Activated naive CD4-positive, alpha-beta T cell treated with anti-CD3 and anti-CD28 coated beads, Interleukin-2, amount 50 U/mL, for 72 hours (primary cell): ENCODE measurements around the gene RAF1. TPM values are rescaled to one million over a fixed set of nuclear protein-coding genes. Genes with fewer than 3 reads are reported as not detected.
A peak's percentile ranks its signal among the peaks of the same experiment; 100 is the strongest.

Experiments
- ATAC-seq, 2 donors: fragments of 150-1000 bp; cut with Tn5 transposase; 2 replicates each; pipeline ENCODE4 v1.10.0; 2021; ENCODE audit warnings: mild to moderate bottlenecking in 2 of 2, moderate library complexity in 2 of 2
- DNase-seq, 2 donors: peaks; one replicate each; pipeline ENCODE4 v3.0.0; 2021 to 2022; ENCODE audit warnings: low spot score in 2 of 2
- H3K27ac Mint-ChIP-seq, 2 donors: one replicate each; pipeline ENCODE4 v1.8.0; 2022; ENCODE audit warnings: mild to moderate bottlenecking in 2 of 2, mixed read lengths in 2 of 2
- H3K36me3 Mint-ChIP-seq, 2 donors: one replicate each; pipeline ENCODE4 v1.8.0; 2022; ENCODE audit warnings: mixed read lengths in 2 of 2
- H3K9me3 Mint-ChIP-seq, 2 donors: one replicate each; pipeline ENCODE4 v1.8.0; 2022; ENCODE audit warnings: mixed read lengths in 2 of 2
- total RNA-seq, 2 donors: library from RNA; stranded (reverse); gene quantifications; one replicate each; pipeline ENCODE4 v1.2.3, GENCODE V29; 2022

RAF1 gene
- total RNA-seq, 2 donors from 2014 or later, result 75.9 to 97.0 TPM

DNA sequence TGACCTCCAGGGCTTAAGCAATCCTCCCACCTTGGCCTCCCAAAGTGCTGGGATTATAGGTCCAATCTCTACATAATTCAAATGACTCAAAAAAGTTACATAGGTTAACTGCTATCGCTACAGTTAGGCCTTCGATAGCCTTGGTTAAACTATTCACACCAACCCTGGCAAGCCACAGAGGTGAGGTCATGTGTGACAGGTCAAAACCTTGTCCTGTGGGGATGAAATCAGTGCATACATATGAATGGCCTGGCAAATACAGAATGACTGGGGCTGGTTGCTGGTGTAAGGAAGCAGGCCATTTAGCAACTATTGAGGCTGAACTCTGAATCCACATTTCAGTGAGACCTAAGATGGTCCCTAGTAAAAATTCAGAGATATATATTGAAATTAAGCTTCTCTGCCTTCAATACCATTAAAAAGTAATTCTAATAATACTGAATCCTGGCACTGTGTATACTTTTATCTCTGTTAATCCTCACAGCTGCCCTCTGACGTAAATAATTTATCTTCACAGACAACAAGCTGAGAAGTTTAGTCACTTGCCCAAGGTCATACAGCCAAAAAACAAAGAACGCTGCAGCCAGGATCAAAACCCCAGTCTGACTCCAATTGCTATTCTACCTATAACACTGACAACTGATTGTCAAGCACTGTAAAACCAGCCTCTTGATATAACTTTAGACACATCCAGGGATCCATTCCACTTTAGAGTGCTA, 71.8 kb downstream of the RAF1 start:
- no peaks in the 10 kb centered on the region for H3K9me3 Mint-ChIP-seq
- ATAC-seq, result peak in 1 of 2 donors; percentile 34
- H3K36me3 Mint-ChIP-seq, result peaks cover 7 to 10% of the 10 kb centered on the region in 2 donors
- no peak for DNase-seq
- H3K27ac Mint-ChIP-seq, result peak overlapping the region; percentile 25 to 85

DNA sequence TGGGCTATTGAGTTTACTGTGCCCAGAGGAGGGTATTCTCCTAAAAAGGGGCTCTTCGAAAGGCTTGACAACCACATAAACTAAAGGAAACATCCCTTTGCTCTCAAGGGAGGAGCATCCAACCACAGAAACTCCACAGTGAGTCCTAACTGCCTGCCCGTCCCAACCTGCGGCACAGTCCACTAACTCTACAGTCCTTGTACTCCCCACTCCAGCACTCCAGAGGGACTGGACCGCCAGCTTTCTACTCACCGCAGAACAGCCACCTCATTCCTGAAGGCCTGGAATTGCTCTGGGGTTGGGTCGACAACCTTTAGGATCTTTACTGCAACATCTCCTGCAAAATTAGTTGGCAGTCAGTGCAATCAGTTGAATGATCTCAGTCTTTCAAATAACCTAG, 72.5 kb downstream of the RAF1 start:
- Mint-ChIP-seq H3K27ac (peak overlapping the region in 1 of 2 donors; percentile 85), H3K36me3 (peaks cover 7 to 10% of the 10 kb centered on the region in 2 donors), H3K9me3 (no peaks in the 10 kb centered on the region)
- DNase-seq, result no peak
- no peak for ATAC-seq

DNA sequence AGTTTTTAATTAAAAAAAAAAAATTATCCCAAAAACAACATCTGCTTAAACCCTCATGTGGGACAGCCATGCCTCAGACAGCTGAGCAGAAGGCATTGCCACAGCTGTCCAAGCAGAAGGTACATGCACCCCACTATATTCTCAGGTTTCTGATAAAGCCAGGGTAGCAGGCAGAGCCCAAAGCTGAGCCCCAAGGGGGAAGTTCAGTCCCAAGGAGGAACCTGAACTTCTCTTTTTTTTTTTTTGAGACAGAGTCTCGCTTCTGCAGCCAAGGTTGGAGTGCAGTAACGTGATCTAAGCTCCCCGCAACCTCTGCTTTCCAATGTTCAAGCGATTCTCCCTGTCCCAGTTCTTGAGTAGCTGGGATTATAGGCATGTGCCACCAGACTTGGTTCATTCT, 73.8 kb downstream of the RAF1 start:
- DNase-seq (no peak), ATAC-seq (no peak)
- Mint-ChIP-seq H3K27ac (no peak overlapping the region), H3K9me3 (no peaks in the 10 kb centered on the region), H3K36me3 (peaks cover 7 to 10% of the 10 kb centered on the region in 2 donors)

- Mint-ChIP-seq H3K9me3 (no peaks in the 10 kb centered on the region), H3K36me3 (peaks cover 8 to 13% of the 10 kb centered on the region in 2 donors), H3K27ac (peak overlapping the region; percentile 71 to 82)
- DNase-seq (no peak), ATAC-seq (peak in 1 of 2 donors; percentile 52)
Observed at GRCh38 chr3:12588039-12589009, 75.6 kb downstream of the RAF1 start.

- no peak for DNase-seq
- Mint-ChIP-seq H3K36me3 (peaks cover under 1 to 13% of the 10 kb centered on the region in 2 donors), H3K27ac (peak overlapping the region in 1 of 2 donors; percentile 41), H3K9me3 (no peaks in the 10 kb centered on the region)
- no peak for ATAC-seq
Observed at GRCh38 chr3:12586403-12586802, 77.5 kb downstream of the RAF1 start.

DNA sequence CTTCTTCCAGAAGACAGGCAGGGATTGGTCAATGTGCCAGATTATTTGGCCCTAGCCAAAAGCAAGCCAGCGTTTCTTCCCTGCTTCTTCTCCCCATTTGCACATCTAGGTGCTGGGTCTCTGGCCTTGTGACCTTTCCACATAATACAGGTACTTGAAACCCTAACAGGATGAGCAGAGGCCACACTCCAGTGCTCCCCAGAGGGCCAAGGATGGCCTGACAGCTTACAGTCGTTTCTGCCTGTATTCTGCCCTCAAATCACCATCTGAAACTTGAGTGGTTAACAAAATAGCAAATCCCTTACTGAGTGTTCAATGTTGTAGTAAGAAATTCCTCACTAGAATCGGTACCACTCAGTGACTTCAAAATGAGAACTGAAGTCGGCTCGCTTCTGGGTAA, 77.9 kb downstream of the RAF1 start:
- Mint-ChIP-seq H3K36me3 (peaks cover 2 to 13% of the 10 kb centered on the region in 2 donors), H3K27ac (peak overlapping the region in 1 of 2 donors; percentile 72), H3K9me3 (no peaks in the 10 kb centered on the region)
- no peak for ATAC-seq
- no peak for DNase-seq

DNA sequence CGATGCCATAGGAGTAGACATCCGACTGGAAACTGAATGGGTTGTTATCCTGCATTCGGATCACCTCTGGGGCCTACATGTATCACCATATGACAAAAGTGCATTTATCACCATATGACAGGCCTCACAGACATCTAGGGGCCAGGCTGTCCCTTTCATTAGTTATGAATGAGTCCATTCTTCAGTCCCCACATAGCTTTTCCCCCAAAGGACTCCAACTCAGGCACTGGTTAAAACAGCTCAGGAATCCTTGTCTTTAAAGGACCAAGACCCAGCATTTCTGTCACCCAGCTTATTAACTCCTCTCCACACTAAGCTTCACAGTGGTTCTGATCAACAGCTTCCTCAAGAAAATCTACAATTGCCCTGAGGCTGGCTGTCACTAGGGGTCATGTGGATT, 78.7 kb downstream of the RAF1 start:
- ATAC-seq (no peak), DNase-seq (no peak)
- Mint-ChIP-seq H3K9me3 (no peaks in the 10 kb centered on the region), H3K27ac (peak overlapping the region in 1 of 2 donors; percentile 29), H3K36me3 (peaks cover 6 to 13% of the 10 kb centered on the region in 2 donors)

DNA sequence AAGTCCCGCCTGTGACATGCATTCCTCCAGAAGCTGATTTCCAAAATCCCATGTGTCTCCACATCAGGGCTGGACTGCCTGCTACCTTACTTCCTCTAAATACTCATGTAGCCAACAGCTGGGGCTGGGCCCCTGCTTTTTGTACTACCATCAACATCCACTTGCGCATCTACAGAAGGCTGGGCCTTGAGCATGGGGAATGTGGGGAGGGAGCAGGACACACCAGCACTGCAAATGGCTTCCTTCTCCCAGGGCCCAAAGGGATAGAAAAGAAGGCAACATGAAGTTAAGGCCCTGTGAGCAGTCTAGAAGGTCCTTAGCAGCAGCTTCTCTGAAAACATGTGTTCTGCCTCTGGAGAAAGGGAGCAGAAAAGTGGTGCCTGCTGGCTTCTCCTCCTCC, 79.8 kb downstream of the RAF1 start:
- H3K9me3 Mint-ChIP-seq, result no peaks in the 10 kb centered on the region
- peak overlapping the region; percentile 48 to 74 for H3K27ac Mint-ChIP-seq
- H3K36me3 Mint-ChIP-seq, result peaks cover 9 to 15% of the 10 kb centered on the region in 2 donors
- ATAC-seq (no peak), DNase-seq (no peak)

DNA sequence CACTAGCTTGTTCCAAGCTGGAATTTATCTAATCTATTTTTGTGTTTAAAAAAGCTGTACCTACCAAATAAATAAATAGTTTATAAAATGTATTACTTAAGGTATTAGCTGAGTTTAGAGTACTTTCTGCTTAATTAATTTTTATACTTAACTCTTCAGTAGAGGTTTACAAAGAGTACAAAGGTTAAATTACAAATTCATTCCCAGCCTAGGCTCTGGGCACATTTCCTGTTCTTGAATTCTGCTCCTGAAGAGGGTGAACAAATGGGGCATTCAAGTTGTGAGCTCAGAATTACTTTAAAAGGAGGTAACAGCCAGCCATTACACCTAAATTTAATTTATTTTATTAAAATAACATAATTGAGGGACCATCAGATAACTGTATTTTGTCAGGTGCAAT, 80.6 kb downstream of the RAF1 start:
- H3K36me3 Mint-ChIP-seq, result peaks cover 7 to 22% of the 10 kb centered on the region in 2 donors
- no peak for DNase-seq
- ATAC-seq, result no peak

GRCh38 chr3:12582730-12583129, 81.2 kb downstream of the RAF1 start:
- Mint-ChIP-seq H3K9me3 (no peaks in the 10 kb centered on the region), H3K36me3 (peaks cover 9 to 23% of the 10 kb centered on the region in 2 donors), H3K27ac (peak overlapping the region; percentile 23 to 43)
- DNase-seq (no peak), ATAC-seq (no peak)

More for the DNA sequence above, 80.6 kb downstream of the RAF1 start:
- H3K27ac Mint-ChIP-seq, result no peak overlapping the region
- no peaks in the 10 kb centered on the region for H3K9me3 Mint-ChIP-seq

GRCh38 chr3:12579905-12580304, 84.0 kb downstream of the RAF1 start:
- Mint-ChIP-seq H3K27ac (peak overlapping the region; percentile 67 to 93), H3K9me3 (peaks cover 0 to 7% of the 10 kb centered on the region in 2 donors), H3K36me3 (peaks cover 35 to 49% of the 10 kb centered on the region in 2 donors)
- ATAC-seq (no peak), DNase-seq (no peak)

GRCh38 chr3:12579456-12579855, 84.5 kb downstream of the RAF1 start:
- Mint-ChIP-seq H3K27ac (peak overlapping the region; percentile 67 to 93), H3K36me3 (peaks cover 35 to 53% of the 10 kb centered on the region in 2 donors), H3K9me3 (peaks cover 0 to 7% of the 10 kb centered on the region in 2 donors)
- ATAC-seq, result no peak
- DNase-seq, result no peak

- ATAC-seq (no peak), DNase-seq (no peak)
- Mint-ChIP-seq H3K36me3 (peaks cover 33 to 60% of the 10 kb centered on the region in 2 donors), H3K27ac (peak overlapping the region in 1 of 2 donors; percentile 93), H3K9me3 (peaks cover 0 to 7% of the 10 kb centered on the region in 2 donors)
Observed at GRCh38 chr3:12578742-12579141, 85.2 kb downstream of the RAF1 start.

GRCh38 chr3:12577379-12577778, 86.5 kb downstream of the RAF1 start:
- ATAC-seq, result no peak
- peaks cover 33 to 68% of the 10 kb centered on the region in 2 donors for H3K36me3 Mint-ChIP-seq
- no peak overlapping the region for H3K27ac Mint-ChIP-seq
- H3K9me3 Mint-ChIP-seq, result peaks cover 0 to 7% of the 10 kb centered on the region in 2 donors
- DNase-seq, result no peak

DNA sequence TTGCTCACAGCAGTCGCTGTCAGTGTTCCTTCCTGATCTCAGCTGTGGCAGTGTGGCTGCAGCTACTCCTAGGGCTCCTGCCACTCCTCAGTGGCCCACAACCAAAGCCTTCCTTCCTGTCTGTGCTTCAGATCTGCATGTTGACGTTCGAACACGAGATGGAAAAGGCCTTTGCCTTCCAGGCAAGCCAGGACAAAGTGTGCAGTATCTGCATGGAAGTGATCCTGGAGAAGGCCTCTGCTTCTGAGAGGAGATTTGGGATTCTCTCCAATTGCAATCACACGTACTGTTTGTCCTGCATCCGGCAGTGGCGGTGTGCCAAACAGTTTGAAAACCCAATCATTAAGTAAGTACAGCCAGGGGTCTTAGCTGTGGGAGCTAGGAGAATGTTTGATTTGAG, 89.3 kb downstream of the RAF1 start:
- Mint-ChIP-seq H3K9me3 (peaks cover 0 to 7% of the 10 kb centered on the region in 2 donors), H3K27ac (no peak overlapping the region), H3K36me3 (peaks cover 37 to 76% of the 10 kb centered on the region in 2 donors)
- ATAC-seq (no peak), DNase-seq (no peak)

GRCh38 chr3:12574131-12574530, 89.8 kb downstream of the RAF1 start:
- DNase-seq, result no peak
- H3K9me3 Mint-ChIP-seq, result peaks cover 0 to 7% of the 10 kb centered on the region in 2 donors
- peaks cover 37 to 74% of the 10 kb centered on the region in 2 donors for H3K36me3 Mint-ChIP-seq
- peak overlapping the region in 1 of 2 donors; percentile 27 for H3K27ac Mint-ChIP-seq
- ATAC-seq, result no peak

DNA sequence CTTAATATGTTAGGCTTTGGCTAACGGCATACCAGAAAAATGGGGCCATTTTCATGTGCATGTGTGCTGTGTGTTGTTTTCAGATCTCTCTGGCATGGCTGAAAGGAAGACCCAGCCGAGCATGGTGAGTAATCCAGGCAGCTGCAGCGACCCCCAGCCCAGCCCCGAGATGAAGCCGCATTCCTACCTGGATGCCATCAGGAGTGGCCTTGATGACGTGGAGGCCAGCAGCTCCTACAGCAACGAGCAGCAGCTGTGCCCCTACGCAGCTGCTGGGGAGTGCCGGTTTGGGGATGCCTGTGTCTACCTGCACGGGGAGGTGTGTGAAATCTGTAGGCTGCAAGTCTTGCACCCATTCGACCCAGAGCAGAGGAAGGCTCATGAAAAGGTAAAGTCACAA, 91.9 kb downstream of the RAF1 start:
- Mint-ChIP-seq H3K36me3 (peaks cover 29 to 61% of the 10 kb centered on the region in 2 donors), H3K9me3 (peaks cover 1 to 7% of the 10 kb centered on the region in 2 donors), H3K27ac (no peak overlapping the region)
- DNase-seq (no peak), ATAC-seq (no peak)
